Measurements from ENCODE around the gene SPATS2.

The SPATS2 gene

DNA sequence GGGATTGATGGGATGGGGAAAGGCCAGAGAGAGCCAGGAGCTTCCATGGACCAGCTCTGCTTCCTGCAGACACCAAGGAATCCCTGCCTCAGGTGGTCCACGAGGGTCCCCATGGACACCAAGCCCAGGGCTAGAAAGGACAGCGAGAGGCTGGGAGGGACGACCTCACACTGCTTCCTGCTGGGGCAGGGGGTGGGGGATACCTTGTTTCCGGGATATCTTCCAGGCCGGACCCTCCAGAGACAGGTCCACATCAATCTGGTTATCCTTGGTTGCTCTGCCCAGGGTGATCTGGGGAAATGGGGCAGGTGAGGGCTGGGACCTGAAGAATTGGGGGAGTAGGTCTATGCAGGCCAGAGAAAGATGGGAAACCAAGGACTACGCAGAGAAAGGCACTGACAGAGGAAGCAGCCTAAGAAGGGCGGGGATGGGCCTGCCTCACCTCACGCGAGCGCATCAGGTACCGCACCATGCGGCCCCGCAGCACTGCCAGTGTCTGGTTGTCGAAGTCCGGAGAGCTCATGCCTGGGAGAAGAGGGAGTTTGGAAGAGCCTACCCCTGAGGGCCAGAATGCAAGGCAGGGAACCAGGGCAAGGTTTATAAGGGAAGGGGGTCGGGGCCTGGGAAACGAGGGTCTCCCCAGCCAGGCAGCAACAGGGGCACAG lies 191.9 kb downstream of the SPATS2 start:
- DNase-seq, result no peak

- no peak for DNase-seq
These were observed 193.4 kb downstream of the SPATS2 start for GRCh38 chr12:49560695-49561094.

DNA sequence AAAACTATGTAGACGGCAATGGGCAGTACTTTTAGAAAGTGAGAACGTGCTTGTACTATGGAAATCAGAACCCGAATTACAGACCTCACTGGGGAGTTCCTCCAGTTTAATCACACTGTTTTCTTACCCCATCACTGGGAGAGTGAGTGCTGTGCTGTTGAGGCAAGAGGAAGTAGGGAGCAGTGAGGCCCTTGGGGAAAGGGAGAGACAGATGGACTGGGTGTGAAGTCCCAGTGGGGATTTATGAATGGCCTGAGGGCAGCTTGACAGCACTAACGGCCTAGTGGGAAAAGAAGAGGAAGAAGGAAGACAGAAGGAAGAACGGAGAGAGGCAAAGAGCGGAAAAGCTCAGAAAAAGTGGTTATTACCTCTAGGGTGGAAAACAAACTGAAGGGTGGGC lies 195.0 kb downstream of the SPATS2 start:
- no peak for DNase-seq

DNA sequence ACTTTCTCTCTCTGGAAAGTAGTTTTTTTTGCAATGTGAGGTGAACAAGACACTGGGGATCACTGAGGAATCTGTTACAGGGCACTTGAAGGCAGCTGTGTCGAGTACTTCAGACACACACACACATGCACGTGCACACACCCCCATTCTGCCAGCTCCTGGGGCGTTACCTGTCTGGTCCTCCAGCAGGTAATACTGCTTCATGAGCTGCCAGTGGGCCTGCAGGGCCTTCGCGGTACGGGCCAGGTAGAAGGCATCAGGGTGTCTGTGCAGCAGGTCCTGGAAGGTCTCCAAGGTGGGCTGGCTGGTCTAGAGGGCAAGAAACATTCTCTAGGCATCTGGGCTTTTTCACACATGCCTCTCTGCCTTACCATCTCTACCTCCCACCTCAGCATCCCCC lies 195.6 kb downstream of the SPATS2 start:
- DNase-seq, result no peak

DNA sequence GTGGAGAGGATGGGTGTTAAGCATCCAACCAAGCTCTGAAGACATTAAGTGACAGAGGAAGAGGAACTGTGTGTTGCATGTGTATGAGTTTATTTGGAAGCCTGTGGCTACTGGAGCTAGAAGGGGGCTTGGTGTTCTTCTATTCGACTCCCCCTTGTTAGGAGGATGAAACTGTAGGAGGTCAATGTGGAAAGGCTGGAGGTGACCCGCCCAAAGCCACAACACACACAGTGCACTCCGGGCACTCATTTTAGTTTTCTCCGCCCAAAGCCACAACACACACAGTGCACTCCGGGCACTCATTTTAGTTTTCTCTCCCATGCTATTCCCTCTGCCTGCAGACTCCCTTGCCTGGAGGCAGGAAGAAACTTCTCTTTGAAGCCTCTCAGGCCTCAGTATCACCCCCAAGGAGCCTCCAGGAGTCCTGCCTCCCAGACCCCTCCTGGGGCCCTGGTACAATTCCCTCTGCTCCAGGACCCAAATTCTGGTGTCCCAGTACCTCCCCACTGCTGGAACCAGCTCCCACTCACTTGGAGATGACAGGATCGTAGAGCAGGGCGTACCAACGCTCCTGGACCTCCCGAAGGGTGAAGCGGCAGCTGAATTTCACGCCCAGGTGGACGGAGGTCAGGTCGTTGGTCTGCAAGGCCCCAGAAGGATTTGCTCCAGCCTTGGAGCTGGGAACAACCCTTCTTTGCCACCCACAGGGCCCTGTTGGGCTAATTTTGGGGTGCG lies 196.9 kb downstream of the SPATS2 start:
- no peak for DNase-seq

DNA sequence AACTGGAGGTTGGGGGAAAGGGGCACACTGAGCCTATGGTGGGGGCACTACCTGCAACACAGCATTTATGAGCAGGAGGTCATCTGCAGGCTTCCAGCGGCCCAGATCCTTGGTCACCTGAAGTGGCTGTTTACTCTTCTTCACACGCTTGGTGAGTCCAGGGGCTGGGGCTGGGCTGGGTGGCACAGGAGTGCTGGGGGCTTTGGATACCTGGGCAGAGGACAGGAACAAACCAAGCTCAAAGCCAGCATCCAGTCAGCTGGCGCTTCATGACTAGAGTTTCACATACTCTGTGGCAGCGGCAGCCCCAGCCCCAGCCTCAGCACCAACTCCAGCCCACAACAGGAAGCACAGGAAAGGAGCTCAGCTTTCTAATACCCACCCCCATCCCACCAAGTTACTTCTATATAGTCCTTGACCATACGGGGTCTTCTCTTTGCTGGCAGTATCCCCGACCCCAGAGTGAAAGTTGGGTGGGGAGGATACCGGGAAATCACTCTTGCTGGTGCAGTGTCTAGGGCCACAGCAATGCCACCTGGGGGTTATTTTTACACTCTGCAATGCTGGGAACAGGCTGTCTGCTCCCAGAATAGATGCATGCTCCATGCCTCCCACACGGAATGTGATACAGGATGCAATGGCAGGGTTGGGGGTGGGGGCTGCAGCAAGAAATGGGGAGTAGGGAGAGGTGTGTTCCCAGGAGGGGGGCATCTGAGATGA lies 197.6 kb downstream of the SPATS2 start:
- DNase-seq, result peak; percentile 25

GRCh38 chr12:49565406-49566265 lies 198.4 kb downstream of the SPATS2 start:
- DNase-seq, result no peak

GRCh38 chr12:49566361-49566760 lies 199.1 kb downstream of the SPATS2 start:
- no peak for DNase-seq

- DNase-seq, result no peak
These were observed 200.0 kb downstream of the SPATS2 start for GRCh38 chr12:49567302-49567610.

DNA sequence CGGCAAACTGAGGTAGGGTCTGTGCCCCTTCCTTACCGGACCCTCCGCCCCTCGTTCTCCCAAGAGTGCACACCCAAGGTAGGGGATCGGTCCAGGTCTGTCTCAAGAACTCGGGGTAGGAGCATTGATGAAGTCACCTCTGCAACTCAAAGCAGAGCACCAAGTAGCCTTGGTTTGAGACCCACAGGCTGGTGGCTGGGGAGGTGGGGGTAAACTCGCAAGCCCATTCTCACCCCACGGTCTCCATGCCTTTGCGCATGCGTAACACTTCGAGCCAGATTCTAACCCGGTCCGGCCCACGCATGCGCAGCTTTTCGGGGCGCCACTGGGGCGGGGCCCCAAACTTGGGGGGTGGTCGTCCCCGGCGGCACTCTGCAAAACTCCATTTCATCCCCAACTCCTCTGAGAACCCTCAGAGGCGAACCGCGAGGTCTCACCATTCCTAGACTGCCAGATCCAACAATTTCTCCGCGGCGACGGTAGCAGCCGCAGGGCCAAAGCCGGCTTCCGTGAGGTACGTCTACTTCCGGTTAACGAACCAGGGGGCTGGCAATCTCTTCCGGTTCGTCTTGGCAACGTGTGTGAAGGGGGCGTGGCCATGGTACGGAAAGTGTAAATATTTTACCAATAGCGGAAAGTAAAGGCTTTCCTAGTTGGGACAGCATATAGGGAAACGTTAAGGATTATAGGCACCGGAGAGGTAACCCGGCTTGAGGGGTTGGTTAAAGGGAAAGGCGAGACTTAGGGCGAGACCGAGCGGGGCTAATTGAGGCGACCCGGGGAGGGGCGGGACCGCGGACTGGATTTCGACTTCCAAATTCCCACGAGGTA lies 200.6 kb downstream of the SPATS2 start, which contains the start of gene MCRS1:
MCRS1 (minus strand) TSS at position 532 of the 831 bp plus-strand sequence. CDS start 1,411 bp downstream, outside the sequence.
- peak; percentile 87 for DNase-seq

DNA sequence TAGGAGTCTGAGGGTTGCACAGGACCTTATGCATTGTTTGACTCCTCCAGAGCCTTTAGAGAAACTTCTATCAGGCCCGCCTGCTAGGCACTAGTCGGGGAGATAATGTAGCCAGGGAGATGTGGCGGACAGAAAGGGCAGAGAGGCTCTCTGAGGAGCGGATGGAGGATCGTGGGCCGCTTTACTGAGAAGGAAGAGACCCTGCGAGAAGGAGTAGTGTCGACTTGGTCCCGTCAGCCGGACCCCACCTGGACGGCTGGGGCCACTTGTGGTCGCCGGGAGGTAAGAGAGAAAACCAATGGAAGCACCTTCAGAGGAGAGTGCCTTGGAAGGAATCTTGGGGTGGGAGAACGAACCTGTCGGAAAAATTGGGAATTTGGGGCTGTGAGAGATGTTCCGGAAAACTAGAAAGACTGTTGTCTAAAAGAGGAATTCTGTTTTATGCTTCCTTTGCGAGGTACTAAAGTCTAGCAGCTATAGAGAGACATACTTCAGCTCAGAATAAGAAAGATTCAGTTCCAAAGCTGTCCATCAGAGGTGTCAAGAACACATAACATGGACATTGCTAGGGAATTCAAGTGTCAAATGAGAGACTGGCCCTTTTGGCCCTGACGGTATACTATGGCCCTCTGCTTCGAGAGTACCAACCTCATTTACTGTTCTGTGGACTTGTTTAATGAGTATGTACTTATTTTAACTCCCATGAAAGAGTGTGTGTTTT lies 201.3 kb downstream of the SPATS2 start:
- no peak for DNase-seq

All from GDM1 (cell line).